Measurements from ENCODE around the gene MRPS26. TPM values are rescaled to one million over a fixed set of nuclear protein-coding genes. Genes with fewer than 3 reads are reported as not detected.

MRPS26 gene
- total and polyA plus RNA-seq, 2 of the 13 experiments (the other 11 are each of a cell fraction or from before 2014, with no cell fraction given) = 89.8 to 187 TPM

GRCh38 chr20:3051385-3052019 is 5.7 kb downstream of the MRPS26 start (continued):
- TF ChIP-seq ZNF512B (CRISPR knock-in tag; IDR thresholded peaks at IDR 0.05; ENCODE audit: borderline replicate concordance) (no peak), MXD1 (CRISPR knock-in tag; IDR thresholded peaks at IDR 0.05) (no peak), SALL1 (CRISPR knock-in tag; IDR thresholded peaks at IDR 0.05) (no peak), ZNF883 (CRISPR knock-in tag; IDR thresholded peaks at IDR 0.05; ENCODE audit: not compliant biosample characterization) (peak; percentile 65), ZNF800 (CRISPR knock-in tag; IDR thresholded peaks at IDR 0.05) (no peak), ZNF781 (CRISPR knock-in tag; IDR thresholded peaks at IDR 0.05; ENCODE audit: borderline replicate concordance, not compliant biosample characterization) (no peak), HMGXB4 (CRISPR knock-in tag; IDR thresholded peaks at IDR 0.05; ENCODE audit: borderline replicate concordance in 1 of 2, low read depth in 1 of 2) (0 out of 4 replicates have a peak, but pooled peaks of 1 of the 2 experiments have one; percentile 20), LRRFIP1 (CRISPR knock-in tag; conservative IDR thresholded peaks at IDR 0.05) (no peak), MLLT10 (CRISPR knock-in tag; IDR thresholded peaks at IDR 0.05) (no peak), ZNF362 (CRISPR knock-in tag; IDR thresholded peaks at IDR 0.05; ENCODE audit: borderline replicate concordance) (peak; percentile 73), ZNF564 (CRISPR knock-in tag; IDR thresholded peaks at IDR 0.05) (no peak), NPAS2 (CRISPR knock-in tag; IDR thresholded peaks at IDR 0.05; ENCODE audit: borderline replicate concordance) (0 out of 2 replicates have a peak, but pooled peaks have one; percentile 49), FOXJ3 (CRISPR knock-in tag; IDR thresholded peaks at IDR 0.05; ENCODE audit: borderline replicate concordance) (no peak), ZNF3 (CRISPR knock-in tag; IDR thresholded peaks at IDR 0.05) (no peak)
